ENCODE data around the gene KIAA1614. TPM values are rescaled to one million over a fixed set of nuclear protein-coding genes. Genes with fewer than 3 reads are reported as not detected.

The KIAA1614 gene
- total RNA-seq, 4 donors from 2014 or later, result 1.8 to 7.9 (median 5.5) TPM

DNA sequence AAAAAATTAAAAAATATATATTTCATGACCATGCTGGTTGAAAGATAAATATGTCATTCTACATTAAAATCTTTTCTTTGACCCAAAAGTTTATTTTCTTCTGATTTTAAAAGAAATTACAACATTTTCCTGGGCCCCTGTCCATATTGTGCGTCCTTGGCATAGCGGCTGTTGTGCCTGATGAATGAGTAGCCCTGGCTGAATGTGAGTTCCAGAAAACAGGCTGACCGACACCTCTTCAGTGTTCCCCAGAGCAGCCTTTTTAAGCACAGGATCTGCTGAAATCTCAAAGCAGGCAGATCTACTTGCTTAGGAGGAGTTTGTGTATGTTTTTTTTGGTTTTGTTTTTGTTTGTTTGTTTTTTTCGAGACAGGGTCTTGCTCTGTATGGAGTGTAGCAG, 19.7 kb downstream of the KIAA1614 start:
- Histone ChIP-seq H3K36me3 (peaks cover 25% of the 10 kb centered on the region), H3K9me3 (no peaks in the 10 kb centered on the region), H3K4me1 (peaks cover 1% of the 10 kb centered on the region), H3K27me3 (no peaks in the 10 kb centered on the region), H3K27ac (no peak overlapping the region), H3K4me3 (no peak overlapping the region)
- DNase-seq (ENCODE audit: low spot score in 2 of 2), result no peak
- 92% methylated on average over 4 of the region's 4 CpGs for WGBS
- TF ChIP-seq EP300 (IDR thresholded peaks at IDR 0.05) (no peak), POLR2AphosphoS5 (IDR thresholded peaks at IDR 0.05) (no peak), POLR2A (IDR thresholded peaks at IDR 0.05) (no peak)
- TF ChIP-seq, protein P1, sequence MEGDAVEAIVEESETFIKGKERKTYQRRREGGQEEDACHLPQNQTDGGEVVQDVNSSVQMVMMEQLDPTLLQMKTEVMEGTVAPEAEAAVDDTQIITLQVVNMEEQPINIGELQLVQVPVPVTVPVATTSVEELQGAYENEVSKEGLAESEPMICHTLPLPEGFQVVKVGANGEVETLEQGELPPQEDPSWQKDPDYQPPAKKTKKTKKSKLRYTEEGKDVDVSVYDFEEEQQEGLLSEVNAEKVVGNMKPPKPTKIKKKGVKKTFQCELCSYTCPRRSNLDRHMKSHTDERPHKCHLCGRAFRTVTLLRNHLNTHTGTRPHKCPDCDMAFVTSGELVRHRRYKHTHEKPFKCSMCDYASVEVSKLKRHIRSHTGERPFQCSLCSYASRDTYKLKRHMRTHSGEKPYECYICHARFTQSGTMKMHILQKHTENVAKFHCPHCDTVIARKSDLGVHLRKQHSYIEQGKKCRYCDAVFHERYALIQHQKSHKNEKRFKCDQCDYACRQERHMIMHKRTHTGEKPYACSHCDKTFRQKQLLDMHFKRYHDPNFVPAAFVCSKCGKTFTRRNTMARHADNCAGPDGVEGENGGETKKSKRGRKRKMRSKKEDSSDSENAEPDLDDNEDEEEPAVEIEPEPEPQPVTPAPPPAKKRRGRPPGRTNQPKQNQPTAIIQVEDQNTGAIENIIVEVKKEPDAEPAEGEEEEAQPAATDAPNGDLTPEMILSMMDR (IDR thresholded peaks at IDR 0.05), result no peak

DNA sequence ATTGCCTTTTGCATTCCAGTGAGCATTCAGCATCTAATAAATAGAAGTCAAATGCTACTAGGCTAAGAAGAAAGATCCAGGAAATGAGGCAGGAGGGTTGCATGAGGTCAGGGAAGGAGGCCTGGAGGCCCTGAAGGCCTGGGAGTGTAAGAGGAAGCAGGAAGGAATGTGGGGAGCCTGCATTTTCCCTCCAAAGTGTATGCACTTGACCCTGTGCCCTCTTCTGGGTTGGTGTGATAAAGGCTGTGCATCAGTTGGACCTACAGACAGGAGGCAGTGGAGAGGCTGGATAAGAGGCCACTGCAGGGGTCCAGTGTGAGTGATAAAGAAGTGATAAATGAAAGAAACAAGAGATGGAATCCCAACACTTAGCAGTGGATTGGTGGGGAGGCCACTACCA, 20.4 kb downstream of the KIAA1614 start:
- no peaks in the 10 kb centered on the region for H3K27me3 ChIP-seq
- H3K4me3 ChIP-seq, result no peak overlapping the region
- no peak overlapping the region for H3K27ac ChIP-seq
- no peaks in the 10 kb centered on the region for H3K4me1 ChIP-seq
- no peak for DNase-seq (ENCODE audit: low spot score in 2 of 2)
- peaks cover 27% of the 10 kb centered on the region for H3K36me3 ChIP-seq
- TF ChIP-seq, protein P1 (IDR thresholded peaks at IDR 0.05), result no peak
- TF ChIP-seq POLR2AphosphoS5 (IDR thresholded peaks at IDR 0.05) (no peak), POLR2A (IDR thresholded peaks at IDR 0.05) (no peak), EP300 (IDR thresholded peaks at IDR 0.05) (no peak)
- no peaks in the 10 kb centered on the region for H3K9me3 ChIP-seq

DNA sequence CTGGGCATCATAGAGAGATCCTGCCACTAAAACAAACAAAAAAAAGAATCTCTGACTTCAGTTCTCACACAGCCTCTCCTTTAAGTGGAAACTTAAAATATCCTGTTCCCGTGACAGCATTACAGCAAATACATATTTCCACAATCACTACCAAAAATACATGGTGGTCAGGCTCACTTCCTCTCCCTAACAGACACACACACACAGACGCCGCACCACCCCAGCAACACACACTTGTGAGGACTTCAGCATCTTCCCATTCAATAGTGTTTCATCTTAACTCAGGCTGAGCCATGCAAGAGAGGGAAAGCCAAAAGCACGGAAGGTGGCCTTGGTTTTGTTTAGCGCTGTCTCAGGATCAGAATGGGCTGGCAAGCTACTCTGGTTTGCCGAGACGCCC, 21.9 kb downstream of the KIAA1614 start:
- WGBS, result 83% methylated on average over 7 of the region's 7 CpGs
- no peaks in the 10 kb centered on the region for H3K4me1 ChIP-seq
- TF ChIP-seq POLR2A (IDR thresholded peaks at IDR 0.05) (no peak), POLR2AphosphoS5 (IDR thresholded peaks at IDR 0.05) (no peak), EP300 (IDR thresholded peaks at IDR 0.05) (no peak)
- TF ChIP-seq, protein P1 (IDR thresholded peaks at IDR 0.05), result no peak
- H3K9me3 ChIP-seq, result no peaks in the 10 kb centered on the region
- no peak overlapping the region for H3K27ac ChIP-seq
- no peak for DNase-seq (ENCODE audit: low spot score in 2 of 2)
- H3K27me3 ChIP-seq, result no peaks in the 10 kb centered on the region
- H3K36me3 ChIP-seq, result peaks cover 31% of the 10 kb centered on the region
- H3K4me3 ChIP-seq, result no peak overlapping the region

DNA sequence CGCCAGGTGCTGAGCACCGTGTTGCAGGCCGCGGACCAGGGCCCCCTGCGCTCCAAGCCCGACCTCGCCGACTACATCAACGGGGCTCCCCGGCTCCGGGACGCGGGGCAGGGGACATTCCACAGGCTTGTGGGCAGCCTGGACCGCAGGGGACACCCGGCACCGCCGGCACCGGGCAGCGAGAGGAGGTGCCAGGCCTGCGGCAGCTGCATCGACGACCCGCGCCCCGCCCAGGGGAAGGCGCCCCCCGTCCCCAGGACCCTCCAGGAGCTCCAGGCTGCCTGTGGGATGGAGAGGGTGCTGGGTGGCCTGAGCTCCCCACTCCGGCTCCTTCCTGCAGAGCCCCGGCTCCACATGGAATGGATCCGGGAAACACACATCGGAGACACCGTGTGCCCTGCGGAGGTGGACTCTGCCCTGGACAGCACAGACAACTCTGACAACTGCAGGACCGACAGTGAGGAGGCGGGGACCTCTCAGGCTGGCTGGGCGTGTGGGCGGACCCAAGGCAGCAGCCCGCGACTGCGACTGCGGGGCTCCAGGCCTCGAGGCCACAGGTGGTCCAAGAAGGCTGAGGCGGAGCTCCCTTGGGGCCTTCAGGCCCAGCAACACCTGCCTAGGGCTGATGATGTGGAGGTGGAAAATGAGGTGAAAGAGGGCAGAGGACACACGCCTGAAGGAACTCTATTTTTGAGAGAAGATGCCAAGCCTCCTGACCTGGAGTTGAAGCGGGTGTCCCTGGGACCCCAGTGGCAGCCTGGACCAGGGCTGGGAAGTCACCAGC, 22.8 kb downstream of the KIAA1614 start:
- H3K4me1 ChIP-seq, result no peaks in the 10 kb centered on the region
- no peak for DNase-seq (ENCODE audit: low spot score in 2 of 2)
- no peaks in the 10 kb centered on the region for H3K27me3 ChIP-seq
- 90% methylated on average over 18 of the region's 45 CpGs for WGBS
- H3K27ac ChIP-seq, result no peak overlapping the region
- H3K4me3 ChIP-seq, result no peak overlapping the region
- TF ChIP-seq, protein P1 (IDR thresholded peaks at IDR 0.05), result no peak
- TF ChIP-seq POLR2A (IDR thresholded peaks at IDR 0.05) (no peak), EP300 (IDR thresholded peaks at IDR 0.05) (no peak), POLR2AphosphoS5 (IDR thresholded peaks at IDR 0.05) (no peak)
- peaks cover 31% of the 10 kb centered on the region for H3K36me3 ChIP-seq
- no peaks in the 10 kb centered on the region for H3K9me3 ChIP-seq

DNA sequence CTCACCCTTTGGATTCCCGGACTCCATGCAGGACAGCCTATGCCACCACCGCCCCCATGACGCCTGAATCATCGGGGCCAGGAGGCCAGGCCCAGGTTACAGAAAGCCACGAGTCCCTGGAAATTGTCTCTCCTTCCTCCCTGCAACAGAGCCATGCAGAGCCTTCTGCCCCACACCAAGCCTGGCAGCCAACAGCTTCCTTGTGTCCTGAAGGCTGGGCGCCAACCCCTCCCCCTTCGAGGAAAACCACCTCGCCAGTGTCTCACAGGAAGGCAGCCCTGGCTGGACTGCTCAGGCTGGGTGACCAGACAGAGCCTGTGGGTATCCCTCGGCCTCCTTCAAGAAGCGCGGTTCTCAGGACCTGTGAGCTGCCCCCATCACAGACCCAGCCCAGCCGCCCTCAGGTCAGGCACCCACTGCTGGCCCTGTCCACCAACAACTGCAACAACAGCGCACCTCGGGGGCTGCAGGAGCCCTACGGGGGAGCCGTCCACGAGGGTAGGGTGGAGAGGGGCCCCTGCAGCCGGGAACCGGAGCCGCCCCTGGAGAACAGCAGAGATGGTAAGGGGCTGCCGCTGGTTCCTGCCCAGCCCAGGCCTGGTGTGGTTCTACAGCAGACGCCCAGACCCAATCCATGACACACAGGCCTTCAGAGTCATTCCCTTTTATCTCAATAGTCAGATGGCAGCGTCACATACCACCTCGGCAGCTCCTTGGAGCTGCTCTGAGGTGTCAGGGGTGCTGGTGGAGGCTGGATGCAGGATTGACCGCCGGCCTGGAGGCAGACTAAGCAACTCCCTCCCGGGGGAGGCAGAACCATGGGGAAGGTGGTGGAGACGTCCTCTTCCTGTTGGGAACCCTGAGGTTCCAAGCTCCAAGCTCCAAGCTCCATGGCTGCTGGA, 23.7 kb downstream of the KIAA1614 start:
- Histone ChIP-seq H3K9me3 (no peaks in the 10 kb centered on the region), H3K36me3 (peaks cover 35% of the 10 kb centered on the region), H3K4me1 (no peaks in the 10 kb centered on the region), H3K27me3 (no peaks in the 10 kb centered on the region), H3K4me3 (no peak overlapping the region), H3K27ac (no peak overlapping the region)
- no peak for TF ChIP-seq POLR2A (IDR thresholded peaks at IDR 0.05)
- no peak for TF ChIP-seq EP300 (IDR thresholded peaks at IDR 0.05)
- no peak for TF ChIP-seq POLR2AphosphoS5 (IDR thresholded peaks at IDR 0.05)
- TF ChIP-seq, protein P1 (IDR thresholded peaks at IDR 0.05), result no peak
- 94% methylated on average over 10 of the region's 28 CpGs for WGBS
- DNase-seq (ENCODE audit: low spot score in 2 of 2), result no peak
